ENCODE measurements around the gene HTR3D. TPM values are rescaled to one million over a fixed set of nuclear protein-coding genes. Genes with fewer than 3 reads are reported as not detected.
"Not testable (repeated sequence)": the region's sequence is repeated elsewhere in the genome, so short reads cannot be mapped to it uniquely, and the experiment has no call there.

Gene HTR3D
- total RNA-seq, 1 donor from 2014 or later = not detected

- intact Hi-C loops (cut with DNase I) = loop anchor here (2.0 to 5.0 kb wide), 4 partner anchors 119 to 232 kb away; partner anchors contain the start of genes ABCF3, ALG3, DVL3 and EEF1AKMT4
Measured at GRCh38 chr3:184015381-184016019, 16.0 kb upstream of the HTR3D start.

DNA sequence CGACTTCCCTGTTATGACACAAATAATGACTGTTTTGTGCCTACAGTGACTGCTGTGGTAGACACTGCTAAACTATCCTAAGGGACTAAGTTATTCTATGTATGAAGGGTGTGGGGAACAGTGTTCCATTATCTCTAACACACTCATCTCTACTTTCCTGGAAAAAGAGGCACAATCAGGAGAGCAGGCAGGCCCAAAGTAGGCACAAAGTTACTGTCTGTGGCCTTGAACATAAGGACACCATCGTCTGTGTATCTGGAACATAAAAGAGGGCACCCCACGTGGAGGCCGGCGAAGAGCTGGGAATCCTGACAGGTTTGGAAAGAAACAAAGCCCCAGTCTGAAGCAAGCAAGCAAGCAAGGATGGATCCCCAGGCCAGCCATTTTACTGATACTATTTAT lies 15.4 kb upstream of the HTR3D start:
- DNase-seq (ENCODE audit: low spot score) = no peak
- intact Hi-C loops (cut with DNase I) = loop anchor here (2.0 to 5.0 kb wide), 4 partner anchors 119 to 231 kb away; partner anchors contain the start of genes ABCF3, ALG3, DVL3 and EEF1AKMT4

More at GRCh38 chr3:184015381-184016019, 16.0 kb upstream of the HTR3D start:
- no peak for DNase-seq (ENCODE audit: low spot score)

DNA sequence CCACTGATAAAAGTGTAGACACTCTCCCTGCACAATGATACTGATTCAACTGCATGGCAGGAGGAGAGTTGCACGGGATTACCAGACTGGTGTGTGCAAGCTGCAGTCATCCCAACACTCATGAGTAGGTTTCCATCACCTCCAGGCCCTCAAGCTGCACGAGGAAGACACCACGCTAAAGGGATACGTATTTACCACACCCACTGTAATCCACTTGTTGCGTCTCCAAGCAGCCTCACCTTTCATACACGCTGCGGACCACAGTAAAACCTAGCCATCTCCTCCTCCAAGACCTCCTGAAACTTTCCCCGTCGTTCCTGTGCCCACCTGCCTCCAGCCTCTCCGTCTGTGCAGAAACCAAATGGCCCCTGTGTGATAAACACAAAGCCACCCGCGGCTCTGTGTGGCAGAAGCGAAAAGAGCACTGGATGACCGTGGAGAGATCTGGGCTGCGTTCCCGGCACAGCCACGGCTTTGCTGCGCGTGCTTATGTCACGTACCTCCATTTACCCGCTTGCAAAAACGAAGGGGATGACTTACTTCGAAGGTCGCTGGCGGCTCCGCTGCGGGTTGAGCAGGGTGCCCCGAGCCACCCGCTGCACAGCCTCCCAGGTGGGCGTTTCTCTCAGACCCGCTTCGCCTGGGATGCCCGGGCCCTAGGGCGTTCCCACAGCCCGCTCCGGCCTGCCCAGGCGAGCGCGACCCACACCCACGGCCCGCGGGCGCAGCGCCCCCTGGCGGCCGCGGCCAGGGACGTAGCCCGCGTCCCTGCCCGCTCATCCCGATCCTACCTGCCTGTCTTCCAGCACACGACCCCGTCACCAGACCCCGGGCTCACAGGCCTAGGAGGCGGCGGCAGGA lies 14.5 kb upstream of the HTR3D start:
- intact Hi-C loops (cut with DNase I) = loop anchor here (2.0 to 5.0 kb wide), 4 partner anchors 118 to 230 kb away; partner anchors contain the start of genes ABCF3, ALG3, DVL3 and EEF1AKMT4
- DNase-seq (ENCODE audit: low spot score) = peak; percentile 87

GRCh38 chr3:184017672-184018423 lies 13.7 kb upstream of the HTR3D start, which contains the start of gene ABCC5:
TSS of gene ABCC5 (minus strand) at chr3:184017884. CDS start at chr3:184014392, 3,492 bp downstream.
- intact Hi-C loops (cut with DNase I) = loop anchor here (2.0 to 5.0 kb wide), 5 partner anchors 117 to 229 kb away; partner anchors contain the start of genes ABCF3, ALG3, DVL3 and EEF1AKMT4
- DNase-seq (ENCODE audit: low spot score) = peak; percentile 97

- intact Hi-C loops (cut with DNase I) = loop anchor here (2.0 to 5.0 kb wide), 3 partner anchors 122 to 229 kb away; partner anchors contain the start of genes ALG3, DVL3 and EEF1AKMT4
Measured at GRCh38 chr3:184018424-184018973, 13.0 kb upstream of the HTR3D start.

GRCh38 chr3:184022323-184022722 lies 9.2 kb upstream of the HTR3D start:
- intact Hi-C loops (cut with DNase I) = no loop called here
- no peak for DNase-seq (ENCODE audit: low spot score)

More at GRCh38 chr3:184018424-184018973, 13.0 kb upstream of the HTR3D start:
- no peak for DNase-seq (ENCODE audit: low spot score)

GRCh38 chr3:184025256-184025655 lies 6.3 kb upstream of the HTR3D start:
- DNase-seq (ENCODE audit: low spot score); intact Hi-C loops (cut with DNase I): not testable (repeated sequence)

DNA sequence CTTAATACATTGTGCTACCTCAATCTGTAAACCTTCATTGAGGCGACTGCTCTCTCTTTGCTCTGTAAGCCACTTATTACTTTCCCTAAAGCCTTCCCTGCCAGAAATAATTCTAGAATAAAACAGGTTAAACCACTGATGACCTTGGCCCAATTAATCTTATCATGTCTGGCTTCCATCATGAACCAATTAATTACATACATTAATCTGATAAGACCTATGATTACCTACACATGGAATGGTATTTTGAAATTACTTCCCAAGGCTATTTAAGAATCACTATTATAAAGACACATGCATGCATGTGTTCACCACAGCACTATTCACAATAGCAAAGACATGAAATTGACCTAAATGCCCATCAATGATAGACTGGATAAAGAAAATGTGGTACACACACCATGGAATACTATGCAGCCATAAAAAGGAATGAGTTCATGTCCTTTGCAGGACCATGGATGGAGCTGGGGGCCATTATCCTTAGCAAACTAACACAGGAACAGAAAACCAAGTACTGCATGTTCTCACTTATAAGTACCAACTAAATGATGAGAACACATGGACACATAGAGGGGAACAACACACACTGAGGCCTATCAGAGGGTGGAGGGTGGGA lies 3.2 kb upstream of the HTR3D start:
- intact Hi-C loops (cut with DNase I); DNase-seq (ENCODE audit: low spot score): not testable (repeated sequence)

GRCh38 chr3:184029443-184029842 lies 2.1 kb upstream of the HTR3D start:
- DNase-seq (ENCODE audit: low spot score) = no peak
- intact Hi-C loops (cut with DNase I) = no loop called here

DNA sequence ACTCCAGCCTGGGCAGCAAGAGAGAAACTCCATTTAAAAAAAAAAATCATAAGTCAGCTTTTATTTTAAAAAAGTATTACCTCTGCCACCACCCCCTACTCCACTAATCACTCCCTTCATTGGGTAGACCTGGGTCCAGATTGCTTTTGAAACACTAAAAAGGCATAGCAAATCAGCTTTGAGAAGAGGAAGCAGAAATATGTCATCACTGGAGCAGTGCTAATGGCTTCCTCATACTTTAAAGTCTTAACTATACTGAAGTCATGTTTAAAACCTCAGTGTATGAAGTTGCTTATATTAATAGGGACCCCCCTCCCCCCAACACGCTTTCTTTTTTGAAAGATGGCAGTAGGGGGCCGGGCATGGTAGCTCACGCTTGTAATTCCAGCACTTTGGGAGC lies 1.0 kb upstream of the HTR3D start:
- no peak for DNase-seq (ENCODE audit: low spot score)
- intact Hi-C loops (cut with DNase I) = no loop called here

DNA sequence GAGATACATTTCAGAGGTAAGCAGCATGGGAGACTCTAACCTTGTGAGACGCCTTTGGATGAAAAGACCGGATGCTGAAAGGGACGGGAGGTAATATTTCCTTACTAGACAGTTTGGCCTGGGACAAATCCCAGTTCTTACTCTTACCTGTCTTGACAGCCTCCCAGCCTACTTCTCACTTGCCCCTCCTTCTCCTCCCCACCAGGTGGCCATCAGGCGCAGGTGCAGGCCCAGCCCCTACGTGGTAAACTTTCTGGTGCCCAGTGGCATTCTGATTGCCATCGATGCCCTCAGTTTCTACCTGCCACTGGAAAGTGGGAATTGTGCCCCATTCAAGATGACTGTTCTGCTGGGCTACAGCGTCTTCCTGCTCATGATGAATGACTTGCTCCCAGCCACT lies 6.3 kb downstream of the HTR3D start:
- no peak for DNase-seq (ENCODE audit: low spot score)
- intact Hi-C loops (cut with DNase I) = no loop called here

DNA sequence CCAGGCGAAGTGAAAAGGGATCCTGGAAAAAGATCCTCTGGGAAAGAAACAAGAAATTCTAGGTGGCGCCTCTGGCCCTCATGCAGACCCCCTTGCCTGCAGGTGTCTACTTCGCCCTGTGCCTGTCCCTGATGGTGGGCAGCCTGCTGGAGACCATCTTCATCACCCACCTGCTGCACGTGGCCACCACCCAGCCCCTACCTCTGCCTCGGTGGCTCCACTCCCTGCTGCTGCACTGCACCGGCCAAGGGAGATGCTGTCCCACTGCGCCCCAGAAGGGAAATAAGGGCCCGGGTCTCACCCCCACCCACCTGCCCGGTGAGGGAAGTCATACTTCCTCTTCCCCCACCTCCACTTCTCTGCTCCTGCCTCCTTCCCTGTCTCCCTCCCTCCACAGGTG lies 6.8 kb downstream of the HTR3D start:
- intact Hi-C loops (cut with DNase I); DNase-seq (ENCODE audit: low spot score): not testable (repeated sequence)

DNA sequence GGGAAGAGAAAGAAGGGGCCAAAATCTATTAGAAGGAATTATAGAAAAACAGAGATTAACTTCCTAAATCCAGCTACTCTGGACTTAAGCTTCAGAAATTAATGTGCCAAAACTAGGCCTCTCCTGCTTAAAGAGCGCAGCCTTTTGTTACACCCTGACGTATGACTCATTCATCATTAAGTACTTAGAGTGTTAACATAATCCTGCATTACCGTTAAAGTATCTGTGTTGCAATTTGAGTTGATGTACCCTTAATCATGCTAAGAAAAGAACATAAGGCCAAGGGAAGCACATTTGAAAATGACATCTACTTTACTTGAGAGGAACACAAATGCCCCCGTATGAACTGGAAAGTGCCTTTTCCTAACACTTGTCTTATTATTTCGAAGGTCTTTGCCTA lies 7.9 kb downstream of the HTR3D start:
- no peak for DNase-seq (ENCODE audit: low spot score)
- intact Hi-C loops (cut with DNase I) = no loop called here

GRCh38 chr3:184040010-184040409 lies 8.5 kb downstream of the HTR3D start:
- DNase-seq (ENCODE audit: low spot score) = no peak
- intact Hi-C loops (cut with DNase I) = no loop called here

GRCh38 chr3:184042617-184043016 lies 11.1 kb downstream of the HTR3D start:
- DNase-seq (ENCODE audit: low spot score) = no peak
- intact Hi-C loops (cut with DNase I) = no loop called here

- DNase-seq (ENCODE audit: low spot score) = no peak
- intact Hi-C loops (cut with DNase I) = no loop called here
Measured at GRCh38 chr3:184045995-184046394, 14.5 kb downstream of the HTR3D start.

GRCh38 chr3:184050217-184050847 lies 18.8 kb downstream of the HTR3D start:
- DNase-seq (ENCODE audit: low spot score) = no peak
- intact Hi-C loops (cut with DNase I) = no loop called here

- intact Hi-C loops (cut with DNase I) = no loop called here
Measured at GRCh38 chr3:184052767-184053166, 21.2 kb downstream of the HTR3D start, which contains the start of gene HTR3C. TSS of gene HTR3C (plus strand) at chr3:184053047. CDS start at chr3:184053081, 34 bp downstream.

More at GRCh38 chr3:184052767-184053166, 21.2 kb downstream of the HTR3D start, which contains the start of gene HTR3C:
- no peak for DNase-seq (ENCODE audit: low spot score)
